Right cardiac atrium (tissue), 5 donors: ENCODE data around the gene CCDC157. TPM values are rescaled to one million over a fixed set of nuclear protein-coding genes. Genes with fewer than 3 reads are reported as not detected.
"Not testable (repeated sequence)": the region's sequence is repeated elsewhere in the genome, so short reads cannot be mapped to it uniquely, and the experiment has no call there.

ENCODE experiments used
- ATAC-seq, 2 donors: fragments of 200-7000 bp; cut with Tn5 transposase; one replicate each; pipeline versions ENCODE4 v1.8.0 to v1.9.1; 2020; ENCODE audit warnings: moderate library complexity in 2 of 2, mild to moderate bottlenecking in 1 of 2
- DNase-seq, 3 donors: peaks; one replicate each; pipeline ENCODE4 v3.0.0-alpha.2; 2020
- H3K27ac ChIP-seq: one replicate; pipeline ENCODE4 v1.5.1; 2013; ENCODE audit warnings: mild to moderate bottlenecking, low read length, control low read depth, moderate library complexity
- H3K27me3 ChIP-seq: one replicate; pipeline ENCODE4 v1.6.1; 2013; ENCODE audit not compliant: control insufficient read depth, insufficient read depth
- H3K4me1 ChIP-seq: one replicate; pipeline ENCODE4 v1.6.1; 2013; ENCODE audit warnings: low read length; ENCODE audit not compliant: control insufficient read depth, insufficient read depth
- H3K4me3 ChIP-seq: one replicate; pipeline ENCODE4 v1.5.1; 2013; ENCODE audit warnings: low read length, control low read depth
- H3K9me3 ChIP-seq: one replicate; pipeline ENCODE4 v1.6.1; 2013; ENCODE audit warnings: low read length; ENCODE audit not compliant: control insufficient read depth
- WGBS: extraction: QIAGEN DNeasy Blood & Tissue Kit; methylation state at CpG from one replicate; pipeline ENCODE4 v1.1.7; 2013; 5-methylcytosine and 5-hydroxymethylcytosine counted together
- intact Hi-C, 4 donors: fragments of 100-400 bp; cut with DNase I; formaldehyde crosslinking; loops; one replicate each; pipeline versions ENCODE4 v1.11.0 to v1.14.0; 2022 to 2023
- polyA plus RNA-seq: library from polyadenylated mRNA; stranded (reverse); fragments of 200-250 nt; gene quantifications from one replicate; pipeline ENCODE4 v1.2.3, GENCODE V29; 2013
- total RNA-seq, 4 donors: library from RNA; stranded (reverse); fragmentation: NEBNext Ultra II Directional; extraction: Animal tissue kit (Norgen Biotek cat#: 25700); gene quantifications; one replicate each; pipeline ENCODE4 v1.2.1, GENCODE V29; 2021
- donor health status: healthy with polysubstance abuse.
- donor health status: DM: no; HTN: yes; CAD: no.
- donor health status: DM: no; HTN: no; CAD: no.
- donor health status: DM: no; HTN: yes; CAD: no; lungs with severe emphysema.
- donor health status: DM: yes; HTN: yes; CAD: no.

CCDC157 gene
- total and polyA plus RNA-seq, 5 donors = 0.47 to 2.1 (median 1.3) TPM

GRCh38 chr22:30393322-30393680 lies 36.5 kb downstream of the CCDC157 start:
- Histone ChIP-seq H3K4me1 (no peaks in the 10 kb centered on the region), H3K27me3 (no peaks in the 10 kb centered on the region), H3K27ac (no peak overlapping the region), H3K4me3 (no peak overlapping the region), H3K9me3 (no peaks in the 10 kb centered on the region)
- DNase-seq = no peak
- ATAC-seq = no peak
- WGBS = 80% methylated on average over 7 of the region's 7 CpGs
- intact Hi-C loops = loop anchor here in 2 of 4 donors (5.0 to 10.0 kb wide), 3 partner anchors 92 to 288 kb away; no protein-coding TSS in a partner anchor

- intact Hi-C loops = loop anchor here in 2 of 4 donors (5.0 to 10.0 kb wide), 3 partner anchors 91 to 289 kb away; no protein-coding TSS in a partner anchor
- Histone ChIP-seq H3K27ac (no peak overlapping the region), H3K4me1 (no peaks in the 10 kb centered on the region), H3K9me3 (no peaks in the 10 kb centered on the region), H3K4me3 (no peak overlapping the region), H3K27me3 (no peaks in the 10 kb centered on the region)
- no peak for DNase-seq
- ATAC-seq = no peak
- WGBS = 85% methylated on average over 3 of the region's 3 CpGs
Measured at GRCh38 chr22:30393885-30394284, 37.1 kb downstream of the CCDC157 start.

- H3K9me3 ChIP-seq = no peaks in the 10 kb centered on the region
- DNase-seq = peak; percentile 77 to 92 (median 89)
- H3K27ac ChIP-seq = no peak within 1 kb of the TSS
- H3K4me1 ChIP-seq = no peaks in the 10 kb centered on the region
- peak within 1 kb of the TSS; percentile 60 for H3K4me3 ChIP-seq
- WGBS = 1% methylated on average over 56 of the region's 56 CpGs
- H3K27me3 ChIP-seq = no peaks in the 10 kb centered on the region
- intact Hi-C loops = loop anchor here in 2 of 4 donors (5.0 to 10.0 kb wide), 3 partner anchors 85 to 292 kb away; no protein-coding TSS in a partner anchor
- peak; percentile 78 to 86 for ATAC-seq
Measured at GRCh38 chr22:30396871-30397655, 40.3 kb downstream of the CCDC157 start, which contains the start of gene SEC14L2. Gene SEC14L2, plus strand, starts transcription at chr22:30397018. Its CDS starts 99 bp downstream, at chr22:30397117.

- H3K9me3 ChIP-seq = no peaks in the 10 kb centered on the region
- H3K4me3 ChIP-seq = peak overlapping the region; percentile 60
- WGBS = 19% methylated on average over 11 of the region's 11 CpGs
- ATAC-seq (peak; percentile 7 to 13), DNase-seq (no peak)
- H3K27ac ChIP-seq = no peak overlapping the region
- intact Hi-C loops = loop anchor here in 2 of 4 donors (5.0 to 10.0 kb wide), 3 partner anchors 84 to 293 kb away; no protein-coding TSS in a partner anchor
- no peaks in the 10 kb centered on the region for H3K4me1 ChIP-seq
- H3K27me3 ChIP-seq = no peaks in the 10 kb centered on the region
Measured at GRCh38 chr22:30397656-30398635, 41.1 kb downstream of the CCDC157 start.

GRCh38 chr22:30398685-30399680 lies 42.2 kb downstream of the CCDC157 start:
- Histone ChIP-seq H3K4me3 (no peak overlapping the region), H3K27ac (no peak overlapping the region), H3K9me3 (no peaks in the 10 kb centered on the region), H3K27me3 (no peaks in the 10 kb centered on the region), H3K4me1 (no peaks in the 10 kb centered on the region)
- 44% methylated on average over 25 of the region's 25 CpGs for WGBS
- intact Hi-C loops = loop anchor here in 2 of 4 donors (5.0 to 10.0 kb wide), 3 partner anchors 83 to 294 kb away; no protein-coding TSS in a partner anchor
- ATAC-seq (peak in 1 of 2 donors; percentile 4), DNase-seq (no peak)

- H3K27me3 ChIP-seq = no peaks in the 10 kb centered on the region
- H3K27ac ChIP-seq = no peak overlapping the region
- no peak for ATAC-seq
- no peaks in the 10 kb centered on the region for H3K9me3 ChIP-seq
- intact Hi-C loops = loop anchor here in 2 of 4 donors (5.0 to 10.0 kb wide), 3 partner anchors 83 to 295 kb away; no protein-coding TSS in a partner anchor
- DNase-seq = no peak
- no peak overlapping the region for H3K4me3 ChIP-seq
- 83% methylated on average over 5 of the region's 5 CpGs for WGBS
- H3K4me1 ChIP-seq = no peaks in the 10 kb centered on the region
Measured at GRCh38 chr22:30399718-30400117, 42.9 kb downstream of the CCDC157 start.

- H3K4me1 ChIP-seq = no peaks in the 10 kb centered on the region
- H3K9me3 ChIP-seq = no peaks in the 10 kb centered on the region
- intact Hi-C loops = no loop called here
- no peaks in the 10 kb centered on the region for H3K27me3 ChIP-seq
- DNase-seq (no peak), ATAC-seq (no peak)
- 66% methylated on average over 1 of the region's 1 CpG for whole genome bisulfite sequencing
- H3K4me3 ChIP-seq = no peak overlapping the region
- H3K27ac ChIP-seq = no peak overlapping the region
Measured at GRCh38 chr22:30400159-30400558, 43.4 kb downstream of the CCDC157 start.

- H3K27ac ChIP-seq, H3K4me1 ChIP-seq, H3K9me3 ChIP-seq, intact Hi-C loops, ATAC-seq, DNase-seq, H3K4me3 ChIP-seq, H3K27me3 ChIP-seq: not testable (repeated sequence)
- WGBS = 99% methylated on average over 3 of the region's 3 CpGs
Measured at GRCh38 chr22:30401024-30401423, 44.2 kb downstream of the CCDC157 start.

GRCh38 chr22:30402028-30402765 lies 45.4 kb downstream of the CCDC157 start:
- intact Hi-C loops = no loop called here

More at GRCh38 chr22:30402028-30402765, 45.4 kb downstream of the CCDC157 start:
- Histone ChIP-seq H3K27ac (no peak overlapping the region), H3K4me1 (no peaks in the 10 kb centered on the region), H3K4me3 (no peak overlapping the region), H3K27me3 (no peaks in the 10 kb centered on the region), H3K9me3 (no peaks in the 10 kb centered on the region)
- no peak for ATAC-seq
- DNase-seq = no peak
- 62% methylated on average over 5 of the region's 5 CpGs for WGBS
